EL (cell line): ENCODE results near the gene TM9SF1.
"Not testable (repeated sequence)": the region's sequence is repeated elsewhere in the genome, so short reads cannot be mapped to it uniquely, and the experiment has no call there.

Experiments used
- DNase-seq: peaks from one replicate; pipeline ENCODE4 v3.0.0-alpha.2; 2016

The TM9SF1 gene

DNA sequence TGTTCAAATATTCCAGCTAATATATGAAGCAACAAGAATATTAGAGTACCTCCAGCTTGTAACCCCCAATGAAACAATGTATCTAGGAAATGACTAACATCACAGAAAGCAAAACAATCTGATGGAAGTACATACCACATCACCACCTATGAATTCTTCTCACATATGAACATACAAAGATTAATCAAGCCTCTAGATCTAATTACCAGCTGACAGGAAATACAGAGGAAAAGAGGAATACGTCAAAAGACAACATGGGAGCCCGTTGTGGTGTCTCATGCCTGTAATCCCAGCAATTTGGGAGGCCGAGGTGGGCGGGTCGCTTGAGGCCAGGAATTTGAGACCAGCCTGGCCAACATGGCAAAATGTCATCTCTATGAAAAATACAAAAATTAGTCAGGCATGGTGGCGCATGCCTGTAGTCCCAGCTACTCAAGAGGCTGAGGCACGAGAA, 29.4 kb upstream of the TM9SF1 start:
- DNase-seq, result peak; percentile 88

DNA sequence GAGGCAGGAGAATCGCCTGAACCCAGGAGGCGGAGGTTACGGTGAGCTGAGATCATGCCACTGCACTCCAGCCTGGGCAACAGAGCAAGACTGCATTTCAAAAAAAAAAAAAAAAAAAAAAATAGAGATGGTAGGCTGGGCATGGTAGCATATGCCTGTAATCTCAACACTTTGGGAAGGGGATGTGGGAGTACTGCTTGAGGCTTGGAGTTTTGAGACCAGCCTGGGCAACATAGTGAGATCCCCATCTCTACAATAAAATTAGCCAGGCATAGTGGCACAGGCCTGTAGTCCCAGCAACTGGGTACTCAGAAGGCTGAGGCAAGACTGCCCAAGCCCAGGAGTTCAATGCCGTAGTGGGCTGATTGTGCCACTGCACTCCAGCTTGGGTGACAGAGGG, 27.7 kb upstream of the TM9SF1 start:
- not testable (repeated sequence) for DNase-seq

DNA sequence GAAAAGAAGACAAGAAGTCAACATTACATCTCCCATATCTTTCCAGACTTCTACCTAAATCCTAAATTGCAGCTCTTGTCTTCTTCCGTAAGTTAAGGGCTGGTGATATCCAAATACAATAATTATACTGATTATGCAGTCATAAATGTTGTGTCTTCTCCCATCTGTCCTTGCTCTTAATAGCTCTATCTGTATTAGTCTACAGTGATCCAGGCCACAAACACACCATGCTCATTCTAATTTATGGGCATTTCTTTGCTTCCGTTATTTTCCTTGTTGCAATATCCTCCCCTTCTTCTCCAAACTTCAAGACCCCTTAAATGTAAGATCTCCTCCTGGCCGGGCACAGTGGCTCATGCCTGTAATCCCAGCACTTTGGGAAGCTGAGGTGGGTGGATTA, 24.3 kb upstream of the TM9SF1 start:
- DNase-seq, result no peak

DNA sequence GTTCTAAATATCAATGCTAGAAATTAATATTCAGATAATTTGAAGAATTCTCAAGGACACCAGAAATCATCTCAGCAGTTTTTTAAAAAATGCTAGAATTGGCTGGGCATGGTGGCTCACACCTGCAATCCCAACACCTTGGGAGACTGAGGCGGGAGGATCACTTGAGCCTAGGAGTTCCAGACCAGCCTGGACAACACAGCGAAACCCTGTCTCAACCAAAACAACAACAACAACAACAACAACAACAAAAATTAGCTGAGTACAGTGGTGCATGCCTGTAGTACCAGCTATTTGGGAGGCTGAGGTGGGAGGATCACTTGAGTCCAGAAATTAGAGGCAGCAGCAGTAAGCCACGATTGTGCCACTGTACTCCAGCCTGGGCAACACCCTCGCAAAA, 23.8 kb upstream of the TM9SF1 start:
- DNase-seq, result no peak

DNA sequence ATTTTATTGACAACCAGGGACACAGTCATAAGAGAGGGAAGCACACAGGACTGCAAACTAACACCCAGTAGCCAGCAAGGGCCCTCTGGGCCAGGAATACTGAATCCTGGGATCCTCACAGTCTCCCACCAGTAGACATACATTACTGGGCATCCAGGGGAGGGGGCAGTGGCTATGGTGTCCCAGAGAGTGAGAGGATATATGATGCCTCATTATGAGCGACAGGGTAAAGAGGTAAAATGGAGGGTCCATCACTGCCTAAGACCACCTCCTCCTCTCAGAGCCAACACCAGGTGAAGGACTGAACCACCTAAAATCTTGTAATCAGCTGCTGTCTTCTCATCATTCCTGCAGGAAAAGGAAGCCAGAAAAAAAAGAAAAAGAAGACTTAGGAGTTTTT, 21.6 kb upstream of the TM9SF1 start:
- not testable (repeated sequence) for DNase-seq

DNA sequence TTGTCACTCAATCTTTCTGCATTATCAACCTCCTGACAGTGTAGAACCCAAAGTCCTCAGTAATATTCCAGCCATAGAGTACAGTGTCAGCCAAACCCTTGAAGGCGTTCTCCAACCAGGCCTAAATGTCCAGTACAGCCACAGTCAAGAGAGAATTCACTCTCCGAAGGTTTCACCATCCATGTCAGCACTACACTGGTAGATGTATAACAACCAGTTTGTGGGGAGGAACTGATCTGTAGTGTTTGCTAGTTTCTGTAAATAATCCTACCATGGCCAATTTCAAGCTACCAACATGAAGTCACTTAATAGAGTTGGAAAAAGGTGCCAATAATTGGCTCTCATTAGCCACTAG, 21.1 kb upstream of the TM9SF1 start:
- DNase-seq, result no peak

DNA sequence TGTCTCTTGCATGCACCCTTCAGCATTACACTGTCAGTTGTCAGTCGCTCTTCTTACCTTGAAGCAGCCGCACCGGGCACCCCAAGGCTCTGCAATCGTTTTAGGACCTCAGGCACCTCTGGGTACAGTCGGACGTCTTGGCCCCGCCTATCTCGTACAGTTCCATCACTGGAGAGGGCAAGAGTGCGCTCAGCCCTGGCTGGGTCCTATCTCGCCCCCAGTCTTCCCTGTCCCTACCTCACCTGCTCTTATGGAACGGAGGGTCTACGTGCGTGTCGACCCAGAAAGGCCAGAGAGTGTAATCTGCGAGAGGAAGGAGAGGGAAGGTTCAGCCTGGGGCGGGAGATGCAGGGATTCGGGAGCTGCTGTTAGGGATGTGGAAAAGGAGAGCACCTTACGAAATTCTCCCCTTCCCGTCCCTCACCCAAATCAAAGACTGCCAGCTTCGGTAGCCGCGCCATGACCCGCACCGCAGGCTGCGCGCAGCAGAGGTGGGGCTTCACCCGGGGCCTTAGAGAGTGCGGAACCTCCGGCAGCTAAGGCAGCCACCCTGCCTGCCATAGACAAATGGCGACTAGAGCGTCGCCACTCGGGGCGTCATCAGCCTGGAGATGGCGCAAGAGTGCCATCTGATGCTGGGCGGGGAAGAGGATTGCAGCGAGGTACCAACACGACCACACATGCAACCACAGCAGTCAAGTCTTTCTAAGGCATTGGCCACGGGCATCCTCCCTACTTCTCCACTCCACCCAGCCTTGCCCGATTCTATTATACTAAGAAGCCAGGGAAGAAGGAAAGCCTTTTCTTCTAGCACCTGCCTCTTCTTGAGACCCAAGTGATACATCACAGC, 20.5 kb upstream of the TM9SF1 start, which contains the start of gene MDP1:
Gene MDP1, minus strand, starts transcription at position 572 of the 850 bp plus-strand sequence. Its CDS starts 111 bp downstream, at position 461.
- DNase-seq, result peak; percentile 86

DNA sequence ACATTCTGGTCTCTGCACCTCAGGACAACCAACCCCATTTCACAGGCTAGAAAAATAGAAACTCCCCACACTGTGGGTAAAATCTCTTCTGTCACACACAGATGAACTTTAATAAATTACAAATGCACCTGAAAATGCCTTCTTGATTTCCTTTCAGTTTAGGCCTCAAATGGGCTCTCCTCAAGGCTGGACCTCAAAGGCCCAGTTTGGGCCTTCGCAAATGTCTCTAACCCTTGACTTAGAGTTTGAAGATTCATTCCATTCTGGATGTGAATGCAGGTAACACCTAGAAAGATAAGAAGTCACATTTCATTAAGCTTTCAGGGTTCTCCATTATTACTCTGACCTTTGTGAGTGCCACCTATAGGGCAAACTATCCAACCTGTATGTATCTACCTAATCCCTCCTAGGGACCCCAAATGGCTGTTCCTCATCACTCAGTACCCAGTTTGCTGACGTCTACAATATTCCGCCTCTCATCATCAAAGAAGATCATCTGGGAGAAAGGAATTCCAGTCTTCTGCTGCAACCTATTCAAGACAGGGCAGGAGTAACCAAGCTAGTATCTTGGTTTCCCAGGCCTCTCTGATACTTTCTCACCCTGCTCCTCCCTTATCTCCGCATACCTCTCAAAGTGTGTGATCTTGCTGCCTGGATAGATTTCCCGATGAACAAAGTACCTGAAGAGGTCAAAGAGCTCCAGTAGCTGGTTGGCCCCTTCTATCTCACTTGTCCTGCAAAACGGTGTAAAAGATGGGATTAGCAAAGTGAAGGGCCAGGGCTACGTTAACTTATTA, 18.8 kb upstream of the TM9SF1 start:
- DNase-seq, result no peak

DNA sequence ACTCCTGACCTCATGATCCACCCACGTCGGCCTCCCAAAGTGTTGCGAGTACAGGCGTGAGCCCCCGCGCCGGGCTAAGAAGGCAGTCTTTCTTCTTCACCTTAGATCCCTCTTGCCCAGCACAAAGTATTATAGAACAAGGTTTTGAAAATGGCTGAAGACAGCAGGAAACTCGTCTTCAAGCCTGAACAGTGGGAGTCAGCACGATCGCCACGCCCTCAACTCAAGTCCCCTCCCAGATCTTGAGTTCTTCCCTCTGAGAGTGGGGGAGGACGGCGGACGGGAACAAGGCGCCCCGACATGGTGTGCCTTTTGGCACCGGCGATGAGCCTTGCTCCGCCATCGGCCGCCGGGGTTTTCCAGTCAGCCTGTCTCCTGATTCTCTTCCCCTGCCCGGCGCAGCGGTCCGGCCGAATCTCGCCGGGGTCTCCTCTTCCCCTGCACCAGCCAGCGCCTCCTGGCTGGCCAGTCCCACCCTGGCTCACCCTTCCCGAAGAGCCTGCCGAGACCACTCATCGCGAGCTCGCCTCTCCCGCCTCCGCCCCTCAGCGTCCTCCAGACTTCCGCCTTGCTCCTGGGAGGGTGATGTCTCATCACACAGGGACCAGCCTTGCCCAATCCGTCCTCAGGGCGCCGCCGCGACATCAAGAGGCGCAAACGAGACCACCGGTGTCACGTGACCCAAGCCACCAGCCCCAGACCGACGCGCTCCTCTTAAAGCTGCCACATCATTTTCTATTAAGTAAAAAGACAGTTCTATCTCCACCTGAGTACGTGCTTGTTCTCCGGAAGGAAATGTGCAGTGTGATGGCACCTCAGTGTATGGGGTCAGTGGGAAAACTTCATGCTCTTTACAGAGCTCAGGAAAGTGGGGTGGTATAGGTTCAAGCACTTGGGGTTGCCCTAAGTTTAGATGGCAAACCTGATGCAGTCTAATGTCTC, 18.0 kb upstream of the TM9SF1 start, which contains the start of gene CHMP4A:
Gene CHMP4A, minus strand, starts transcription at position 565 of the 942 bp plus-strand sequence. Its CDS starts 49 bp downstream, at position 516.
- DNase-seq, result peak; percentile 99

DNA sequence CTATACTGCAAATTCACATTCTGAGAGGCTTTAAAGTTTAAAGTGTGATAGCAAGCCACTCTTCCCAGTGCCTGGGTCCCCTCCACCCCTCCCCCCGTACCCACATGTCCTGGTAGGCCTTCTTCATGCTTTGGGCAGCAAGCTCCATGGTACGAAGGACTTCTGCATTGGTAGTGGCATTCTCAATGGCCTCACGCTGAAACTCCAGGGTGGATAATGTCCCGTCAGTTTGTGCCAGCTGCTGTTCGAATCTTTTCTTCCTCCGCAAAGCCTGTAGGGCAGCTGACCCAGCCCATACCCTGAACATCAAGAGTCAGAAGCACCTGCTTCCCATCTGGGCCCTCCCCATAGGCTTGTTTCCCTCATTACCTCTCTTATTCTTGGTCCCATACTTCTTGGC, 16.1 kb upstream of the TM9SF1 start:
- DNase-seq, result no peak

DNA sequence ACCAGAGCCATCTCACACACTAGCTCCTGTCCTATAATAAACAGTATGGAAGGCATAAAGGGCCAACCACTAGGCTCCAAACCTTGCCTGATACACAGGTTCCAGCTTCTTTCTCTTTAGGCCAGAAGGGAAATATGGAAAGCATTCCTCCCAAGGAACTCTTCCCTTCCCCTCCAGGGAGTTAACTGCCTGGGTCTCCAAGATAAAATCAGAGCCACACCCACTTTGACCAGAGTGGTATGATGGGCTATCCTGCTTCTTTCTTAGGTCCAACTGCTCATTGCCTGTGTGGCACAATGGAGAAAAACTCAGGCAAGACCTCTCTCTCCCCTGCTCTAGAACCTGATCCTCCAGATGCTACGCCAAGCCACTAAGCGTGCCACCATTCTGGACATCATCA, 12.4 kb upstream of the TM9SF1 start:
- DNase-seq, result no peak

DNA sequence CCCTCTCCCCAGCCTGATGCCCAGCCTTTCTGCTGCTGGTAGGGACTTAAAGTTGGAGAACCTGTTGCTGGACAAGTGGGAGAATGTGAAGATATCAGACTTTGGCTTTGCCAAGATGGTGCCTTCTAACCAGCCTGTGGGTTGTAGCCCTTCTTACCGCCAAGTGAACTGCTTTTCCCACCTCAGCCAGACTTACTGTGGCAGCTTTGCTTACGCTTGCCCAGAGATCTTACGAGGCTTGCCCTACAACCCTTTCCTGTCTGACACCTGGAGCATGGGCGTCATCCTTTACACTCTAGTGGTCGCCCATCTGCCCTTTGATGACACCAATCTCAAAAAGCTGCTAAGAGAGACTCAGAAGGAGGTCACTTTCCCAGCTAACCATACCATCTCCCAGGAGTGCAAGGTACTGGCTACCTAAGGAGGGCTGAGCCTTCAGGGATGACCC, 11.9 kb upstream of the TM9SF1 start:
- no peak for DNase-seq

DNA sequence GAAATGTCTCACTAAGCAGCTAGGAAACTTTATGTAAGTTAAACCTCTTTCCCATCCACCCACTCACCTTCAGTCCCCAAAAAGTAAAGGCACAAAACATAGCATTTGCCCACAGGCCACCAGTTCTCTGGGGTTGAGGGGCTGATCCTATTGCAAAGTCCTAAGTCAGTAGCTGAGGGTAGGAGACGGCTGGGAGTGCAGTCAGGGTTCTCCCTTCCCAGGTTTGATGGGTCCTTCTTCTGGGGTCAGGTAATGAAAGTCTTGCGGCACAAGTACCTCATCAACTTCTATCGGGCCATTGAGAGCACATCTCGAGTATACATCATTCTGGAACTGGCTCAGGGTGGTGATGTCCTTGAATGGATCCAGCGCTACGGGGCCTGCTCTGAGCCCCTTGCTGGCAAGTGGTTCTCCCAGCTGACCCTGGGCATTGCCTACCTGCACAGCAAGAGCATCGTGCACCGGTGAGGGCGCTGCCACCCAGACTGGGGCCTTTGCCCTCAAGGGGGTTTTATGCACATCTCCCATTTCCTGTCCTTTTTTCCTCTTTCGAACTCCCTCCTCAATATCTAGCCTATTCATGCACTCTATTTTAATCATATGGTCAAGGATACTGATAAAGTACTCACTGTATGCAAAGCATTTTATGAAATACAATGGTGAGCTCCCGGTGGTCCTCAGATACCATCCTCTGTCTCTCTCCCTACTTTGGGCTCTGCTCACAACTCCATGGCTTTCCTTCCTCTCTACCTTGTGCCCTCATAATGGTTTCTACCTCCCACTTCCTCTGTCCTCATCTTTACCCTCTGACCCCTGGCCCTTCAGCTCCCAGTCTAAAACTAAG, 11.2 kb upstream of the TM9SF1 start:
- DNase-seq, result no peak

DNA sequence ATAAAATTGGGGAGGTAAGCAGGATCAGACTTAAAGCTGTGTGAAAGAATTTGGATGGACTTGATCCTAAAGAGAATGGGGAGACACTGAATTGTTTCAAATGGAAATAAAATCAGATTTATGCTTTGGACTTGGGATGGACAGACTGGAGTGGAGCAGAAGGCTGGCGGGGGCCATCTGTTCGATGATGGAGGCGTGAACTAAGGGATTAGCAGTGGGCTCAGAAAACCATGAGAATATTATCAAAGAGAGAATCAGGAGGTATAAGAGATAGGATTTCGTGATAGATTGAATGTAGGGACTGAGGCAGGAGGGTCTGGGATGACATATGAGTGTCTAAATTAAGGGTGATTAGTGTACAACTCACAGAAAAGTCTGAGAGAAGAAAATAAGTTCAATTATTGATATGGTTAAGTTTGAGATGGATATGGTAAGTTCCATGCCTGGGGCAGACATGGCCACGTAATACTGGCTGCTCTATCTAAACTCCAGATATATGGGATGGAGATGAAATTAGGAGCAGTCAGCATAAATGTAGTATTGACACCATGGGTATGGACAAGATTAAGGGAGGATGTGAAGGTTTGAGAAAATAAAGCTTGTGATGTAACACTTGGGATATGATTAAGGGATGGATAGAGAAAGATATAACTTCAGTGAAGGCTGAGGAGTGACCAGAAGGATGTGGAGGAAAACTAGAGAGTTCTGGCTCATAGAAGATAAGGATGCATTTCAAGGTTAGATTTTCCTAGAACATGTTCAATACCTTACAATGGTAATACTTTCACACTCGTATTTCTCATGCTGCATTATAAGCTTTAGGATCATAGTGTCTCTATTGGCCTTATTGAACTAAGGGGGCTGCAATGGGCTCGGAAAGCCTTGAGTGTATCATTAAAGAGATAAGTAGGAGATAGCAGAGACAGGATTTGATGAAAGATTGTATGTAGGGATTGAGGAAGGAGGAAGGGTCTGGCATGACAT, 9.2 kb upstream of the TM9SF1 start:
- no peak for DNase-seq

DNA sequence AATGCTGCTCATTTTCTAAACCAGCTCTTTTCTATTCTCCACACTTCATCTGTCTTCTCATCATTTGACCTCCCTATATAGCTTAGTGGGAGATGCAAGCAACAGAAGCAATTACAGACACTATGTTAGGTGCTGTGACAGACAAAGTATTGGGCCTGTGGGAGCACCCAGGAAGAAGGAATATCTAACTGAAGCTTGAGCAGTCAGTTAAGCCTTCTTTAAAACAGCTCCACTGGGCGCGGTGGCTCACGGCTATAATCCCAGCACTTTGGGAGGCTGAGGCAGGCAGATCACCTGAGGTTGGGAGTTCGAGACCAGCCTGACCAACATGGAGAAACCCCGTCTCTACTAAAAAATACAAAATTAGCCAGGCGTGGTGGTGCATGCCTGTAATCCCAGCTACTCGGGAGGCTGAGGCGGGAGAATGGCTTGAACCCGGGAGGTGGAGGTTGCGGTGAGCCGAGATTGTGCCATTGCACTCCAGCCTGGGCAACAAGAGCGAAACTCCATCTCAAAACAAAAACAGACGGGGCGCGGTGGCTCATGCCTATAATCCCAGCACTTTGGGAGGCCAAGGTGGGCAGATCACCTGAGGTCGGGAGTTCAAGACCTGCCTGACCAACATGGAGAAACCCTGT, 8.1 kb upstream of the TM9SF1 start:
- not testable (repeated sequence) for DNase-seq

DNA sequence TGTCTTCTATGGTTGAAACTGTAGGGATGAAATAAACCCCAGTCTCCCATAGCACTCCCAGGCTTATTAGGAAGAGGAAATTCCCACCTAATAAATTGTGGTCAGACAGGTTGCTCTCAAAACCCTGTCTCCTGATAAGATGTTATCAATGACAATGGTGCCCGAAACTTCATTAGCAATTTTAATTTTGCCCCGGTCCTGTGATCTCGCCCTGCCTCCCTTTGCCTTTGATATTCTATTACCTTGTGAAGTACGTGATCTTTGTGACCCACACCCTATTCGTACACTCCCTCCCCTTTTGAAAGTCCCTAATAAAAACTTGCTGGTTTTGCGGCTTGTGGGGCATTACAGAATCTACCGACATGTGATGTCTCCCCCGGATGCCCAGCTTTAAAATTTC, 7.3 kb upstream of the TM9SF1 start:
- DNase-seq, result not testable (repeated sequence)

DNA sequence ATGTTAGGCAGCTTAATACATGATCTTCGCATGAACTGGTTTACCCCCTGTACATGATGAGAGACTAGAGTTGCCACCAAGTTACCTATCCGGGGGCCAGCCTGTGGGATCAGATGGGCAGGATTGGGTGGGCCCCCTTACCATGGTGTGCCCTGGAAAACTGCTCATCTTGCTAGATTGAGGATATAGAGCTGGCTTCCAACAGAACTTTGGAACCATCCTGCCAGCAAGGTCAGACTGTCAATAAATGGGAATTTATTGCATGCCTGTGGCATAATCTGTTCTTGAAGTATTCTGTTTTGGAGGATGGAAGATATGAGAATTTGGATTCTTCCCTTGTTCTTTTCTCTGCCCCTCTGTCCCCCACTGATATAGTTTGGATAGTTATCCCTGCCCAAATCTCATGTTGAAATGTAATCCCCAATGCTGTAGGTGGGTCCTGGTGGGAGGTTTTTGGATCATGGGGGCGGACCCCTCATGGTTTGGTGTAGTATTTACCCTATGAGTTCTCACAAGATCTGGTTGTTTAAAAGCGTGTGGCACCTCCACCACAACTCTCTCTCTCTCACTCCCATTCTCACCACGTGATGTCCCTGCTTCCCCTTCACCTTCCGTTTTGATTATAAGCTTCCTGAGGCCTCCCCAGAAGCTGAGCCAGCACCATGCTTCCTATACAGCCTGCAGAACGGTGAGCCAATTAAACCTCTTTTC, 3.7 kb upstream of the TM9SF1 start:
- no peak for DNase-seq

DNA sequence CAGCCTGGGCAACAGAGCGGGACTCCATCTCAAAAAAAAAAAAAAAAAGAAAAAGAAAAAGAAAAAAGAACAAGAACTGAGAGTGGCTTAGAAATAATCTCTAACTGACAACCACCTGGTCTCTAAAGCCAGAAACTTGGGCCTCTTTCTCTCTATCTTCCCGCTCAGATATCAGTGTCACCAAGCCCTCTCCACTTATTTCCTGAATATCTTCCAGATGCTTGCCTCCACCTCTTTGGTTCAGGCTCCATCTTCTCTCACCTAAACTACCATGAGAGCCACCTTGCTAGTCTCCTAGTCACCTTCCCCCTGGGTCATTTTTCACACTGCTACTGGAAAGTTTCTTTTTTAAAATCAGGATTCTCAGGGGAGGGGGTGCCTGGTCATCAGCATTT, 1.8 kb upstream of the TM9SF1 start:
- DNase-seq, result no peak
